GM12878 (cell line): Measurements from ENCODE around the gene SOBP. TPM values are rescaled to one million over a fixed set of nuclear protein-coding genes. Genes with fewer than 3 reads are reported as not detected.

Experiments used
- ATAC-seq: fragments of 200-7000 bp; cut with Tn5 transposase; 3 replicates; pipeline ENCODE4 v1.9.1; 2020; ENCODE audit warnings: mild to moderate bottlenecking, moderate library complexity
- BruUV-seq: library from RNA; stranded (reverse); fragments of 400-500 nt; replicated peaks from 2 replicates; lab custom pipeline; 2021; lab: Mats Ljungman, UMichigan
- CTCF ChIA-PET: fragments of 300-600 bp; sonication (Branson Sonifier 250); formaldehyde crosslinking; extraction: SDS; loops from one replicate; lab custom pipeline; 2021; ENCODE audit warnings: inconsistent platforms; lab: Yijun Ruan, JAX
- POLR2A ChIA-PET: fragments of 350-600 bp; formaldehyde crosslinking; extraction: SDS; loops from one replicate; lab custom pipeline; 2021; ENCODE audit warnings: inconsistent platforms; lab: Charles Lee
- RAD21 ChIA-PET: fragments of 300-600 bp; sonication (Branson Sonifier 250); formaldehyde crosslinking; loops from one replicate; lab custom pipeline; 2023; ENCODE audit warnings: antibody characterized with exemption; ENCODE audit not compliant: unreplicated experiment; lab: Charles Lee
- SMC1A ChIA-PET: fragments of 300-600 bp; sonication (Branson Sonifier 250); formaldehyde crosslinking; loops from one replicate; lab custom pipeline; 2023; ENCODE audit not compliant: unreplicated experiment, uncharacterized antibody; lab: Charles Lee
- DNase-seq: peaks from one replicate; pipeline ENCODE4 v3.0.0-alpha.2; 2011; ENCODE audit warnings: low read depth, low spot score
- FAIRE-seq: peaks from 3 replicates; lab custom pipeline; 2011; peaks lifted over from hg19 to GRCh38; lab: Jason Lieb, UNC
- H2AFZ ChIP-seq: 2 replicates; pipeline ENCODE4 v1.6.0; 2011; ENCODE audit warnings: low read depth, low read length, control low read depth; ENCODE audit not compliant: control insufficient read depth
- H3K27ac ChIP-seq: 2 replicates; pipeline ENCODE4 v1.5.1; 2011; ENCODE audit warnings: control low read depth; ENCODE audit not compliant: control insufficient read depth, insufficient read depth
- H3K27me3 ChIP-seq, 2 experiments: replicated peaks in 1 of 2; 2 replicates each; pipeline versions ENCODE4 v1.6.0 to v1.6.1; 2011; ENCODE audit warnings: low read length in 1 of 2; ENCODE audit not compliant: control insufficient read depth in 2 of 2, insufficient read depth in 2 of 2
- H3K36me3 ChIP-seq, 2 experiments: 2 replicates each; pipeline ENCODE4 v1.5.1; 2011; ENCODE audit warnings: low read length in 1 of 2; ENCODE audit not compliant: control insufficient read depth in 2 of 2, insufficient read depth in 2 of 2
- H3K4me1 ChIP-seq: 2 replicates; pipeline ENCODE4 v1.6.1; 2011; ENCODE audit warnings: mild to moderate bottlenecking, low read length, moderate library complexity, mixed read lengths; ENCODE audit not compliant: control insufficient read depth, insufficient read depth
- H3K4me2 ChIP-seq: 2 replicates; pipeline ENCODE4 v1.6.0; 2011; ENCODE audit warnings: control low read depth; ENCODE audit not compliant: control insufficient read depth, insufficient read depth
- H3K4me3 ChIP-seq: fragments of 200-600 bp; sonication (generic); 2 replicates; pipeline ENCODE4 v1.5.1; 2016
- H3K79me2 ChIP-seq: 2 replicates; pipeline ENCODE4 v1.6.0; 2011; ENCODE audit warnings: low read length; ENCODE audit not compliant: control insufficient read depth, insufficient read depth
- H3K9ac ChIP-seq: 2 replicates; pipeline ENCODE4 v1.8.0; 2011; ENCODE audit warnings: low read length, control low read depth, mixed read lengths; ENCODE audit not compliant: control insufficient read depth, insufficient read depth
- H3K9me3 ChIP-seq: replicated peaks from 3 replicates; pipeline ENCODE4 v1.5.1; 2011; ENCODE audit warnings: mild to moderate bottlenecking, low read length; ENCODE audit not compliant: control insufficient read depth, insufficient read depth
- H4K20me1 ChIP-seq: 2 replicates; pipeline ENCODE4 v1.6.0; 2011; ENCODE audit not compliant: control insufficient read depth, insufficient read depth
- CUX1 ChIP-seq: IDR thresholded peaks from 2 replicates; pipeline ENCODE4 v1.6.1; 2012; ENCODE audit warnings: improper control_type of control experiment, low read depth, low read length; ENCODE audit not compliant: insufficient replicate concordance
- EED ChIP-seq: sonication (generic); IDR thresholded peaks from 2 replicates; pipeline ENCODE4 v1.6.1; 2016; ENCODE audit warnings: antibody characterized with exemption, low read depth
- GABPA ChIP-seq: IDR thresholded peaks from 2 replicates; pipeline ENCODE4 v1.6.1; 2014; ENCODE audit warnings: antibody characterized with exemption, low read depth, mild to moderate bottlenecking, inconsistent platforms
- IRF4 ChIP-seq: IDR thresholded peaks from 2 replicates; pipeline ENCODE4 v1.6.1; 2011; ENCODE audit warnings: low read depth, low read length
- JUND ChIP-seq: IDR thresholded peaks from 2 replicates; pipeline ENCODE4 v1.6.1; 2012; ENCODE audit warnings: low read depth, mild to moderate bottlenecking, low read length, improper control_type of control experiment, moderate library complexity
- KAT2A ChIP-seq: conservative IDR thresholded peaks from 2 replicates; pipeline ENCODE4 v1.6.1; 2011; ENCODE audit warnings: low read depth, low read length; ENCODE audit not compliant: control insufficient read depth
- KLF5 ChIP-seq: fragments of 450-650 bp; IDR thresholded peaks from 2 replicates; pipeline ENCODE4 v1.6.1; 2014; ENCODE audit warnings: mild to moderate bottlenecking; ENCODE audit not compliant: partially characterized antibody
- MEF2B ChIP-seq: fragments of 450-650 bp; IDR thresholded peaks from 2 replicates; pipeline ENCODE4 v1.6.1; 2018; ENCODE audit warnings: mild to moderate bottlenecking, moderate library complexity; ENCODE audit not compliant: partially characterized antibody, poor library complexity, severe bottlenecking
- MTA2 ChIP-seq: fragments of 450-650 bp; IDR thresholded peaks from 2 replicates; pipeline ENCODE4 v1.6.1; 2016; ENCODE audit warnings: low read depth, mild to moderate bottlenecking, moderate library complexity
- REST ChIP-seq: IDR thresholded peaks from 2 replicates; pipeline ENCODE4 v1.6.1; 2012; ENCODE audit warnings: mild to moderate bottlenecking, low read depth, low read length
- YBX1 ChIP-seq: fragments of 450-650 bp; IDR thresholded peaks from 2 replicates; pipeline ENCODE4 v1.6.1; 2016; ENCODE audit warnings: antibody characterized with exemption
- WGBS: methylation state at CpG from one replicate; pipeline ENCODE4 v1.1.6; 2016; ENCODE audit warnings: low lambda C conversion rate; ENCODE audit not compliant: insufficient replicate concordance, insufficient coverage; ENCODE audit errors: missing lambda C conversion rate; 5-methylcytosine and 5-hydroxymethylcytosine counted together
- in situ Hi-C: fragments of 300-500 bp; cut with MboI; formaldehyde crosslinking; loops from 9 replicates; pipeline ENCODE4 v1.14.3; 2018; ENCODE audit warnings: mixed read lengths
- intact Hi-C: fragments of 100-400 bp; cut with micrococcal nuclease; formaldehyde crosslinking; loops from one replicate; pipeline ENCODE4 v1.14.2; 2022; ENCODE audit not compliant: unreplicated experiment
- polyA plus RNA-seq, 11 experiments: library from polyadenylated mRNA; depleted of rRNA in 4 of 11; unstranded in 6 of 11; stranded (reverse) in 5 of 11; fragments of >200 nt; fragmentation: Nextera tagmentation in 4 of 11; fragmentation: Illumina TruSeq in 1 of 11; extraction: Ambion mirVana in 4 of 11; extraction: Trizol in 1 of 11; gene quantifications; 1 replicate in 1 of 11; 2 replicates in 10 of 11; pipeline versions ENCODE4 v1.2.1 to v1.2.3, GENCODE V29; 2011 to 2016; ENCODE audit warnings: inconsistent platforms in 2 of 11, missing spikeins in 2 of 11, low read depth in 1 of 11
- total RNA-seq, 4 experiments: library from RNA; depleted of rRNA in 3 of 4; stranded (reverse); fragments of >200 nt in 3 of 4; fragmentation: Illumina TruSeq in 1 of 4; extraction: Trizol in 1 of 4; gene quantifications; 2 replicates each; pipeline versions ENCODE4 v1.2.1 to v1.2.3, GENCODE V29; 2013 to 2021

The SOBP gene
- total and polyA plus RNA-seq, 10 of the 15 experiments (the other 5 are each of a cell fraction or from before 2014, with no cell fraction given) = 0.49 to 1.9 (median 0.78) TPM

DNA sequence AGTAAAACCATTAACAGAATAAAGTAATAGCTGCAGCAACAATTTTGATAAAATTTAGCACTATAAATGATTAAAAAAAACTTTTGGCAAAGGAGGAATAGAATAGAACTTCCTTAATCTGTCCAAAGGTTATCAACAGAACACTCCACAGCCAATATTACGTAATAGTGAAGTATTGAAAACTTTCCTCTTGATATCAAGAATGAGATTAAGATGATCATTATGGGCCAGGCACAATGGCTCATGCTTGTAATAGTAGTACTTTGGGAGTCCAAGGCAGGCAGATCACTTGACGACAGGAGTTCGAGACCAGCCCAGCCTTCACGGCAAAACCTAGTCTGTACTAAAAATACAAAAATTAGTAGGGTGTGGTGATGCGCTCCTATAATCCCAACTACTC is 26.0 kb downstream of the SOBP start (continued):
- no peak for TF ChIP-seq CUX1
- TF ChIP-seq YBX1 = no peak
- TF ChIP-seq IRF4 = no peak
- TF ChIP-seq KAT2A = no peak

DNA sequence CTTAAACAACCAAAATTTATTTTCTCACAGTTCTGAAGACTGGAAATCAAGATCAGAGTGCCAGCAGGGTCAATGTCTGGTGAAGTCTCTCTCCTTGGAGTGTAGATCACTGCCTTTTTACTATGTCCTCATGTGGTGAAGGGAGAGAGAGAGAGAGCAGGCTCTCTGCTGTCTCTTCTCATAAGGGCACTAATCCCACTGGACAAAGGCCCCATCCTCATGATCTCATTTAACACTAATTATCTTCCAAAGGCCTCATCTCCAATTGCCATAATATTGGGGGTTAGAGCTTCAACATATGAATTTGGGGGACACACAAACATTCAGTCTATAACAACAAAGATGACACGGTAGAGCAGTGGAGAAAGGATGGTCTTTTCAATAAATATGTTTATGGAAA is 27.4 kb downstream of the SOBP start:
- intact Hi-C loops (no loop called here), in situ Hi-C loops (no loop called here)
- no peak overlapping the region for H2AFZ ChIP-seq
- ChIA-PET POLR2A (no interaction called here), RAD21 (no interaction called here), SMC1A (no interaction called here), CTCF (no interaction called here)
- H3K4me1 ChIP-seq = no peaks in the 10 kb centered on the region
- no peaks in the 10 kb centered on the region; the same call in 2 of the 3 replicates for H3K9me3 ChIP-seq
- ATAC-seq (no peak), FAIRE-seq (no peak), DNase-seq (no peak)
- H3K36me3 ChIP-seq = no peaks in the 10 kb centered on the region
- H3K9ac ChIP-seq = no peak overlapping the region
- BruUV-seq = no TSS peak
- H4K20me1 ChIP-seq = no peaks in the 10 kb centered on the region
- no peaks in the 10 kb centered on the region for H3K27me3 ChIP-seq
- WGBS = 22% methylated on average over 1 of the region's 1 CpG
- H3K79me2 ChIP-seq = no peaks in the 10 kb centered on the region
- H3K27ac ChIP-seq = no peak overlapping the region
- no peak overlapping the region for H3K4me3 ChIP-seq
- no peak overlapping the region for H3K4me2 ChIP-seq
- no peak for TF ChIP-seq KLF5
- TF ChIP-seq JUND = no peak
- TF ChIP-seq EED = no peak
- TF ChIP-seq GABPA = no peak
- TF ChIP-seq MTA2 = no peak
- TF ChIP-seq MEF2B = no peak
- TF ChIP-seq REST = no peak
